Stimulated activated CD8-positive, alpha-beta memory T cell treated with anti-CD3 and anti-CD28 coated beads, Interleukin-15, amount 100 ng/mL, for 48 hours (primary cell): ENCODE results near the gene PLCD1.
"Not testable (repeated sequence)": the region's sequence is repeated elsewhere in the genome, so short reads cannot be mapped to it uniquely, and the experiment has no call there.

Experiments used
- DNase-seq, 2 donors: peaks; one replicate each; pipeline ENCODE4 v3.0.0-alpha.2; 2020; ENCODE audit warnings: low read depth in 2 of 2

The PLCD1 gene

GRCh38 chr3:38036906-38037305 is 7.5 kb upstream of the PLCD1 start:
- no peak for DNase-seq

- DNase-seq = no peak
These were observed 6.8 kb upstream of the PLCD1 start for GRCh38 chr3:38036286-38036685.

DNA sequence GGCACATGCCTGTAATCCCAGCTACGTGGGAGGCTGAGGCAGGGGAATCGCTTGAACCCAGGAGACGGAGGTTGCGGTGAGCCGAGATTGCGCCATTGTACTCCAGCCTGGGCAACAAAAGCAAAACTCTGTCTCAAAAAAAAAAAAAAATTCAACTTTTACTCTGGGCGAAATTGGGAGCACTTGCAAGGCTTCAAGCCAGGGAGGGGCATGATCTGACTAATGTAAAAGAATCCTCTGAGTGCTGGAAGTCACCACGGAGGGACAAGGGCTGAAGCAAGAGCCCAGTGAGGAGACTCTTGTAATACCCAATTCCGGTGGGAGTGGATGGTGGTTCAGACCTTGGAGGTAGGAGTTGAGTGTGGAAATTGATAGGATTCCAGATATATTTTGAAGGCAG is 4.9 kb upstream of the PLCD1 start:
- not testable (repeated sequence) for DNase-seq

GRCh38 chr3:38033586-38033985 is 4.1 kb upstream of the PLCD1 start:
- not testable (repeated sequence) for DNase-seq

- no peak for DNase-seq
These were observed 3.0 kb upstream of the PLCD1 start for GRCh38 chr3:38032328-38032865.

DNA sequence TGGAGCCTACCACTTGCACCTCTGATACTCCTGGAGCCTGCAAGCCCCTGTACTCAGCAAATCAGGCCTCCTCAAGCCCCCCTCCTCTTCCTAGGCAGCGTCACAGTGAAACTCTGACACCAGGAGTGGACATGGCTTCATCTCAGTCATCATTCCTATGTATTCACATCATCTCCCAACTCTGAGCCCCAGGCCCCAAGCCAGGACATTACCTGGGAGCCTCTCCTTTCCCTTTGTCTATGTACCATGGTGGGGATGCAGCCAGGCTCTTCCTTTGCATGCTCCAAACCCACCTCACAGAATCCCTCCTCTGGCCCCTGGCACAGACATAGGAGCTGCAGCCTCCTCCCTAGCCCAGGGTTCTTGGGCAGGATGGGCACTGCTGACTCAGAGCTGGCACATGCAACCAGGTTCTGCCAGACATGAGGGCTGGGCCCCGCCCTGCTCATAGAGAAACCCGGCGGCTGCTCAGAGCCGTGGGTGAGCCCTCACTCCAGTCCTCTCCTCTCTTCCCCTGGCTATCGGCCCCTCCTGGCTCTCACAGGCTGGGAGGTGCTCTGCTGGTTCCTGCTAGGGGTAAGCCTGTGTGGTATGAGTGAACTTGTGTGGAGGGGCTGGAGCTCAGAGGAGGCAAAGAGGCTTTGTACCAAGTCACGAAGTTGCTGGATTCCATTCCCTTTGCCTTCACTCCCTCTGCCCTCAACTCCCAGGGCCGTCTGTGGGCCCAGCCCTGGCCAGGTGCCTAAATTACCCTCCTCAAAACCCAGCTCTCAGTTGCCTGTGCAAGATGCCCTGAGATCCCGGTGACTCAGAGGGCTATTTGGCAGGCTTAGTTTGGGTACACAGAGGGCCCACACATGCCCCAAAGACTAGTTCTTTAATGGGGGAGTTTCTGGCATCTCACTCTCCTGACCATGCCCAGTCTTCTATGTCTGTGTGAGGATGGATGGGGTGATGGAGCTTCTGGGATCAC is 1.9 kb upstream of the PLCD1 start:
- no peak for DNase-seq

DNA sequence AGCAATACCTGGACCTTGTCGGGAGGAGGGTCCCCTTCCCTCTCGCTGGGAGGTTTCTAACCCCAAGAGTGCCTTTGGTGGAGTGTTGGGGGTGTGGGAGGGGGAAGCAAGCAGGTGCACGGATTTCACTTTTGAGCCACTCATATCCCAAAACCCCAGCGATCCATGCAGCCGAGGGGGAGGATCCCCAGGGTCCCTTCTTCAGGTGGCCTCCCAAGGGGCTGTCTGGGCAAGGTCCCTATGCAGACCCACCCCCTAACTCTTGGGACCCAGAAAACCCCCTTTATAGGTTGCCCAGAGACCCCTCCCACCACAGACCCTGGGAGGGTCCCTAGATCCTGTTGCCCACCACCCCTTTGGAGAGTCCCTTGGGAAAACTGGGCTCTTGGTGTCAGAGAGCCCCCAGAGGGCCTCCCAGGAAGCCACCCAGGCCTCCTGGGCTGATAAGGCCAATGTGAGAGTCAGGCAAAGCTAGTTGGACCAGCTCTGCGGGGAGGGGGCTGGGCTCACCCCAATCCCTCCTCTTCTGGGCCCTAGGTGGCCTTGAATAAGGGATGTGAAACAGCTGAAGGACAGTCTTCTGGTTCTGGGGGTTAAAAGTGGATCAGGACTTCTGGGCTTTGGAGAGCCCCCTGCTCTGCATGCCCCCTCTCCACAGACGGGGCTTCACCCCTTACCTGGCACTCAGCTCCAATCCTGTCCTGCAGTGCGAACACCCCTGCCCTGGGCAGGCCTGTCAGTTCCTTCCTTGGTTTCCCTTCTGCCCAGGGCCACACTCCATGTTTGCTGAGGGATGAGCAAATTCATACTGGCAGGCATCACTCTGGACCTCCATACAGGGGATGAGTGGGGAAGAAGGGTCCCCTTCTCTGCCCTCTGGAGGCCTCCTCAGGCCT is 932 bp upstream of the PLCD1 start:
- DNase-seq = no peak

DNA sequence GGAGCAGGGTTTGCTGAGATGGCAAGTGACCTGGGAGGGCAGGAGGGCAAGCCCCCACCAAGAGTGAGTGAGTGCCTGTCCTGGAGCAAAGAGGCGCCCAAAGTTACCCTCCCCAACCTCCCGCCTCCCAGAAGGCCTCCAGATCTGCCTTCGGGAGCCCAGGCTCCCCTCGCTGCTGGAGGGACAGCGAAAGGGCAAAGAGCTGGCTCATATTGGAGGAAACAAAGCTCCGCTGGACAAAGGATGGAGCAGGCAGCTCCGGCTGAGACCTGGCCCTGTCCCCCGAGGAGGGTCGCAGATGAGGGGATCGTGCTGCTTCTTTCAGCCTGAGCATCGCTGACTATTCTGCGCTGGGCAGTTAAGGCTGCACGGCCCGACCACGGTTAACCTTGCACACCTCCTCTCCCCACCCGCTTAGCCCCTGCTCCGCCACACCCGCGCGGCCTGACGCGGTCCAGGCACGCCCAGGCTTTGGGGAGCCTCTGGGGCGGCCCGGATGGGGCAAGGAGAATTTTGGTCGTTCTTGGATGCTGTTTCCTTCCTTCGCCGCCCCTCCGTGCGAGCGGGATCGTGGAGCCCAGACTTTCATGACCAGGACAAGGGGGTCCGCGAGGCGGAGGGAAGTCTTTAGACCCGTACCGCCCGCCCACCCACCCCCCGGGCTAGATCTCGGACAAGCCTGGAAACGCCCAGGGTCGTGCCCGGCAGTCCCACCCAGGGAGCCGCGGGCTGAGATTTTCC is 651 bp downstream of the PLCD1 start:
- DNase-seq = no peak

DNA sequence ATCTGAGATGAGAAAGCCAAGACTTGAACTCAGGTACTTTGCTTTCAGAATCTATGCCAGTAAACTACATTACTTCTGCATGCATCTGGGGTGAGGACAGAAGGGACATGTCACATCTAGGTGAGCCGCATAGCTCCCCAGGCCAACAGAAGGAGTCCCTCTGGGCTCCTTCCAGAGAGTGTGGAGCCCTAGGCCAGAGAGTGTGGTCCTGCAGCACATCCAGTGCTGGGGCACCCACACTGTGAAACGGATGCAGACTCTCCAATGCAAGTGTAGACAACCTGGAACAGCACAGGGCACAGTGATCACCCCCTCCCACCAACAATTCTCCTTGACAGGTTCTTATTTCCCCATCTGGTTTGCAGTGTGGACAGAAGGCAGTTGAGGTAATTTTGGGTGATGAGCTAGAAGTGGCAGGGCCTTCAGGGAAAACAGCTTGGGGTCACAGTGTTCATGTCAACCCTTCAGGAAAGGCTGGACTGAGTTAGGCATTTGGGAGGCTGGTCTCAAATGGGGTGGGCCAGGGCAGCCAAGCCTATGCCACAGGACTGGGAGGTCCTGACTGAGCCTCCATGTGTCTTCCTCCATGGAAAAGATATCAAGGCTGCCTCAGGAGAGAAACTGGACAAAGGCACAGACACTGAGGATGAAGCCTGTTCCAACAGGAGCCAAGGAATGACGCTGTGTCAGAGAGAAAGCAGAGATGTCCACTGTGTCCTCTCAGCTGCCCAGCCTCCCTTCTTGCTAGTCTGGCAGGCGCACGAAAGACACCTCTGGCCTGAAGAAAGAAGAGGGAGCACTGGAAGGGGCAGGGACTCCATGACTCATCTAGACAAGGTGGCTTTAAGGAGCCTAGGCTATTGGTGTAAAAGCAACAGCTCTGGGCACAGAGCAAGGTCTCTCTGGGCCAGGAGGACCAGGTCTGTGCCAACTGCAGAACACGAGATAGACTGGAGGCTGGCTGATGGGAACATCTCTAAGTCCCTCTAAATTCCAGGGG is 1.7 kb downstream of the PLCD1 start:
- DNase-seq = no peak

- no peak for DNase-seq
These were observed 2.6 kb downstream of the PLCD1 start for GRCh38 chr3:38026856-38027255.

DNA sequence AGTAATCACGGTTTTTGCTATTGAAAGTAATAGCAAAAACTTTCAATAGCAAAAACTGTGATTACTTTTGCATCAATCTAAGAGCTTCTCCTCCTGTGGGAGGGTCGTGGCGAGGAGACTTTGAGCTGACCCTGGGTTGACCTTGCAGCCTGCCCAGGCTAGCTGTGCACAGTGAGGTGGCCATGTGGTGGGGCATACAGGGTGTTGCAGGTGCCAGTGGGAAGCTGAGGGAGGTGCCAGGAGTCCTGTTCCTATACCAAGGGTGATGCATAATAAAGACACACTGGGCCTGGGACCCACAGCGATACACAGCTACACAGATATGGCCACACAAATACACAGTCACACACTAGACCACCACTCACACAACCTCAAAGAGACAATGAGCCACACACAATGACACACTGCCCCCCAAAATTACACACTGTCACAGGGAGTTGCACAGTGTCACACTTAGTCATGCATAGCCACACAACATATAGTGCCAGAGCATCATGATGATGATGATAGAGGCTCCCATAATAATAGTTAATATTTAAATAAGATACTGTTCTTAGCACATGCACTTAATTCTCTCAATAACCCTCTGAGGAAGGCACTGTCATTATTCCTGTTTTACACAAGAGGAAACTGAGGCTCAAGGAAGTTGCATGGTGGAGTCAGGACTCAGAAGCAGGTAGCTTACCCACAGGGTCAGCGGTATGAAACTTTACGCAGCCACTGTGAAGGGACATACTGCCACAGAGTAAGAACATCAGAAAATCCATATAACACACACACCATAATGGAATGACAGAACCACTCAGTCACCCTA is 6.3 kb downstream of the PLCD1 start:
- DNase-seq = no peak

- no peak for DNase-seq
These were observed 7.1 kb downstream of the PLCD1 start for GRCh38 chr3:38022301-38022700.

- no peak for DNase-seq
These were observed 8.2 kb downstream of the PLCD1 start for GRCh38 chr3:38021196-38021595.

GRCh38 chr3:38020342-38020726 is 9.1 kb downstream of the PLCD1 start:
- no peak for DNase-seq

- DNase-seq = no peak
These were observed 9.6 kb downstream of the PLCD1 start for GRCh38 chr3:38019658-38020341.

- DNase-seq = no peak
These were observed 10.9 kb downstream of the PLCD1 start for GRCh38 chr3:38018296-38019266.

GRCh38 chr3:38017445-38018295 is 11.8 kb downstream of the PLCD1 start:
- DNase-seq = no peak
